ENCODE results near the gene ATP4B.
"Not testable (repeated sequence)": the region's sequence is repeated elsewhere in the genome, so short reads cannot be mapped to it uniquely, and the experiment has no call there.

Gene ATP4B

DNA sequence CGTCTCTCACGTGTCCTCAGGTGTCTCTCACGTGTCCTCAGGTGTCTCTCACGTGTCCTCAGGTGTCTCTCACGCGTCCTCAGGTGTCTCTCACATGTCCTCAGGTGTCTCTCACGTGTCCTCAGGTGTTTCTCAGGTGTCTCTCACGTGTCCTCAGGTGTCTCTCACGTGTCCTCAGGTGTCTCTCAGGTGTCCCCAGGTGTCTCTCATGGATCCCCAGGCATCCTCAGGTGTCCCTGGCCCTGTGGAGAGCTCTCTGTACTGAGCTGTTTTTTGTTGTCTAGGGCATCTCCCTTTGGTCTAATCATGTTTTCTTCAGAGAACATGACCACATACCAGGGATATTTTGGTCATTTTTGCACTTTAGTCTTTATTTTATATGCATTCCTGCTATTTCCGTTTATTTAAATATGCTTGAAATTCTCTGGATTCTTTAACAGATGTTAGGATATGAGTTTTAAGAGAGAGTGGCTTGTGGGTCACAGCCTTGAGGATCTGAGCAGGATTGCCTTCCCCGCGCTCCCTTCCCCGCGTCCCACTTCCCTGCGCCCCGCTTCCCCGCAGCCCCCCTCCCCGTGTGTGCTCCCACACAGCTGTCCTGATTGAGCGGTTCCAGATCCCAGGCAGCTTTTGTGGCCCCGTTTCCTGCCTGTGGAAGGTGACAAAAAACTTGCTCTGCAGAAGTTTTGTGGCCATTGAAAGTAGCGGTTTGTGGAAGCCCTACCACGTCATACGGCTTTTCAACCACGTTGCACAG lies 31.9 kb downstream of the ATP4B start:
- no peak for DNase-seq (ENCODE audit: low read depth)

DNA sequence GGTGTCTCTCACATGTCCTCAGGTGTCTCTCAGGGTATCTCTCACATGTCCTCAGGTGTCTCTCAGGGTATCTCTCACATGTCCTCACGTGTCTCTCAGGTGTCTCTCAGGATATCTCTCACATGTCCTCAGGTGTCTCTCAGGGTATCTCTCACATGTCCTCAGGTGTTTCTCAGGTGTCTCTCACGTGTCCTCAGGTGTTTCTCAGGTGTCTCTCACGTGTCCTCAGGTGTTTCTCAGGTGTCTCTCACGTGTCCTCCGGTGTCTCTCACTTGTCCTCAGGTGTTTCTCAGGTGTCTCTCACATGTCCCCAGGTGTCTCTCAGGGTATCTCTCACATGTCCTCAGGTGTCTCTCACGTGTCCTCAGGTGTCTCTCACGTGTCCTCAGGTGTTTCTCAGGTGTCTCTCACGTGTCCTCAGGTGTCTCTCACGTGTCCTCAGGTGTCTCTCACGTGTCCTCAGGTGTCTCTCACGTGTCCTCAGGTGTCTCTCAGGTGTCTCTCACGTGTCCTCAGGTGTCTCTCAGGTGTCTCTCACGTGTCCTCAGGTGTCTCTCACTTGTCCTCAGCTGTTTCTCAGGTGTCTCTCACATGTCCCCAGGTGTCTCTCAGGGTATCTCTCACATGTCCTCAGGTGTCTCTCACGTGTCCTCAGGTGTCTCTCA lies 33.2 kb downstream of the ATP4B start:
- DNase-seq (ENCODE audit: low read depth) = not testable (repeated sequence)

DNA sequence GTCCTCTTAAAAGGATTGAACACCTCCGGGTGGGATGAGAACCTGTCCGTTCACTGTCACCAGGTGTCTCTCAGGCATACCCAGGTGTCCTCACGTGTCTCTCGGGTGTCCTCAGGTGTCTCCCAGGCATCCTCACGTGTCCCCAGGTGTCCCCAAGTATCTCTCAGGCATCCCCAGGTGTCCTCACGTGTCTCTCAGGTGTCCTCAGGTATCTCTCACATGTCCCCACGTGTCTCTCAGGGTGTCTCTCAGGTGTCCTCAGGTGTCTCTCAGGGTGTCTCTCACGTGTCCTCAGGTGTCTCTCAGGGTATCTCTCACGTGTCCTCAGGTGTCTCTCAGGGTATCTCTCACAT lies 33.8 kb downstream of the ATP4B start:
- DNase-seq (ENCODE audit: low read depth) = no peak

DNA sequence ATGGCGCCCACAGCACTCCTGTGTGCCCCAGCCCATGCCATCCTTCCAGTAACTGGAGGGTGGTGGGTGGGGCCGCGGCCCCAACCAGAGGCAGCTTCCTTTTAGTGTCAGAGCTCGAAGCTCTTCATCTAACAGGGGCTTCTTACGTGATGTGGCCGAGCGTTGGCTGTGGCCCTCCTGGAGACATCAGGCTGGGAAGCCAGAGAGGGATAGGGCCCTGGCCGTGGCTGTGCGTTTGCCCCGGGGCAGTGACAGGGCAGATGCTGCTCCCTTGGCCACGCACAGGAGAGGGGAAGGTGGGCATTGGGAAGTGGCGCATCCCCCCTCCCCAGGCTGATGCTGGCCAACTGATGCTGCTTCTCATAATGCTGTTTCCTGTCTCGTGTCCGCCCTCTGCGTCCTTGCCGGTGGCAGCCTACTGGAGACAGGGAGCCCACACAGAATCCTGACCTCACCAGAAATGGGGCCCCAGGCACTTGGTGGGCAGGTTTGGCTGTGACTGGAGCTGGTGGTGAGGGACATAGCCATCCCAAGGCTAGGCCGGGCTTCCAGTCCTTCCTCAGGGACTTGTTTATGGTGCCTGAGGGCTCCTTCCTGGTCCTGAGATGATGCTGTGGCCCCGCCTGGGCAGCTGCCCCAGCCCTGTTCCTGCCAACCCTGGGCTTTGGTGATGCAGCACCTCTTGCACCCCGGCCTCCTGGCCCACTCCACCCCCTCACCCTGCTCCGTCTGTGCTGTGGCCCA lies 34.3 kb downstream of the ATP4B start:
- no peak for DNase-seq (ENCODE audit: low read depth)

DNA sequence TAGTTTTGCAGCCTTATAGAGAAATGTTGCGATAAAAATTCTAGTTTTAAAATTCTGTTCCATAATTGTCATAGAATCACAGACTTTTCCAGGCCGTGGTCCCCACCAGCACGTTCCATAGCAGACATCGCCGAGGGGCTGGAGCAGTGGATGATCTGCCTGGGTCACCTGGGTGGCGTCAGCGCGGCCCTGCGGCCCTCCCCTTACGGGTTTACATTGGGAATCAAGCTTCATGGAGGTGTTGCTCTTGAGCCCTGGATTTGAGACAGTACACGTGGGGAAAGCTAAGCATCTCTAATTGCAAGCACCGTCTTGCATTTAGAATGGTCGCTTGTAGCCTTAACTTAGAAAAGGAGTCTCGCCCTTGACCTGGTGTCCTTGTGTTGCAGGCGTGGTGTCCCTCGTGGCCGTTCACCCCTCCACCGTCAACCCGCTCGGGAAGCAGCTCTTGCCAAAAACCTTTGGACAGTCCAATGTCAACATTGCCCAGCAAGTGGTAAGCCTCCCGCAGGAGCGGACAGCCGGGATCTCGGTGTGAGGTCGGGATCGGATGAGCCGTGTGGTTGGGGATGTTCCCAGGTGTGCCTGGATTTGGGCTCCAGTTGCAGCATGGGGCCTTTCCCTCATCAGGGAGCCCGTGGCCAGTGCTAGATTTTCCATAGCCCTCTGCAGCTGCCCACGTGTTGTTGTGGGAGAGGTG lies 35.1 kb downstream of the ATP4B start:
- DNase-seq (ENCODE audit: low read depth) = no peak

DNA sequence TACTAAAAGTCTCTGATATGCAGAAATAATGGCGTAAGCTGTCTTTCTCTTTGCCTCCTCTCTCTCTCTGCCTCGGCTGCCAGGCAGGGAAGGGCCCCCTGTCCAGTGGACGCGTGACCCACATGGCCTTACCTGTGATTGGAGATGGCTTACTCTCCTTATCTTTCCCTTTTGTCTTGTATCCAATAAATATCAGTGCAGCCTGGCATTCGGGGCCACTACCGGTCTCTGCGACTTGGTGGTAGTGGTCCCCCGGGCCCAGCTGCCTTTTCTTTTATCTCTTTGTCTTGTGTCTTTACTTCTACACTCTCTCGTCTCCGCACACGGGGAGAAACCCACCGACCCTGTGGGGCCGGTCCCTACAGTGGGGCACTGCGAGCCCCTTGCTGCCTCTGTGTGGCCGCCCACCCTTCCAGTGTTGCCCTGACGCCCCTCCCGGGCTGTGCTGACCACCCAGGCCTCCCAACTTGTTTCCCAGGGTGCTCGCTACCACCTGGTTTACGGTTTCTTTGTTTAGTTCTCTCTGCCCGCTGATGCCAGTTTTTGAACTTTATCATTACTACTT lies 35.9 kb downstream of the ATP4B start:
- DNase-seq (ENCODE audit: low read depth) = not testable (repeated sequence)

DNA sequence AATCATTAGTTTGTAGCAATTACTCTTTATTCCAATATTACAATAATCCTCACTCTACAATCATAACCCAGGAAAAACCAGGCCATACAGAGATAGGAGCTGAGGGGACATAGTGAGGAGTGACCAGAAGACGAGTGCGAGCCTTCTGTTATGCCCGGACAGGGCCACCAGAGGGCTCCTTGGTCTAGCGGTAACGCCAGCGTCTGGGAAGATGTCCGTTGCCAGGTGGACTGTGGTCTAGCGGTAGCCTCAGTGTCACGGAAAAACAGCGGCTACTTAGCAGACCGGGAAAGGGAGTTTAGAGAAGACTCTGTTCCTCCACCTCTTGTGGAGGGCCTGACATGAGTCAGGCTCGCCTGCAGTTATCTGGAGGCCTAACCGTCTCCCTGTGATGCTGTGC lies 36.5 kb downstream of the ATP4B start:
- DNase-seq (ENCODE audit: low read depth) = not testable (repeated sequence)

DNA sequence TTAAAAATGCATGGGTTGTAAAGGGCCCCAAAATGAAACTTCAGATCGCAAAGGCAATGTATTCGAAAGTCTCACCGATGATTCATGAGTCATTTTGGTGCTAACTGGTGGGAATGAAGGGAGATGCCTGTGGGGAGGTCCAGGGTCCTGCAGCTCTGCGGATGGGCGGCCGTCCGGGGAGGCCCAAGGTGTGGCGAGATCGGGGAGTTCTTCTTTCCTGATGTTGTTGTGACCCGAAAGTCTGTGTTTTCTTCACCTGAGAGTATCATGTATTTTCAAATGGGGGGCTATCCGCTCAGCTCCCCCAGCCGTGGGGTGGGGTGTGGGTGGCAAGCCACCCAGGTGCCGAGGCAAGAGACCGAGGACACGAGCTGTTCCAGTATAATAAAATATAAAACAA lies 37.0 kb downstream of the ATP4B start:
- DNase-seq (ENCODE audit: low read depth) = no peak

DNA sequence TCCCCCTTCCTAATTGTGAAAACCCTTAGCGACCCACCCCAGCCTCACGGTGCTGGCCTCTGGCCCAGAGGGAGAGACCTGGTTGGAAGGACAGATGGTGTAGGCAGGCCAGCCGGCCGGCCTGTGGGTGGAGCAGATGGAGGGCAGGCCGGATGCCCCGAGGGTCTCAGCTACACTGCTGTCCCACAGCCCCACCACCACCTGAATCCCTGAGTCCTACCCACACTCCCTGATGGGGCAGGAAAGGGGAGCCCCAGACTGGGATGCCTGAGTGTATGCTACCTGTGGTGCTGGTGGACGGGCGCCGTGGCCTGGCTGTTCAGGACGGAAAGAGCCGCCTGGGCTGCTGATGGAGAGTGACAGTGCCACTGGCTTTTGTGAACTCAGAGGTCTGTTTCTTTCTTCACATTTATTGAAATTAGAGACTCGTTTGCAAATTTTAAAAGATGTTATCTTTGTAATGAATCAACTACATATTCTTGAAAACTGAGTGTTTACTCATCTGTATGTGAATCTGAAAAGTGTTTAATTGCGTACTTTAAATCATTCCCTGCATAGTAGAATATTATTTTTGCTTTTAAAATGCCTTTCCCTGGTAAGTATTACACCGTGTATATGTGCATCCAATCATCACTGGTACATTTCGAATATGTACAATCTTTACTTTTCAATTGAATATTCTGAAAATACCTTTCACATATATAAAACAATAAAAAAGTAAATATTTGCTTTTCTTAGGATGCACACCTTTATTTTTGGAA lies 37.8 kb downstream of the ATP4B start:
- no peak for DNase-seq (ENCODE audit: low read depth)

DNA sequence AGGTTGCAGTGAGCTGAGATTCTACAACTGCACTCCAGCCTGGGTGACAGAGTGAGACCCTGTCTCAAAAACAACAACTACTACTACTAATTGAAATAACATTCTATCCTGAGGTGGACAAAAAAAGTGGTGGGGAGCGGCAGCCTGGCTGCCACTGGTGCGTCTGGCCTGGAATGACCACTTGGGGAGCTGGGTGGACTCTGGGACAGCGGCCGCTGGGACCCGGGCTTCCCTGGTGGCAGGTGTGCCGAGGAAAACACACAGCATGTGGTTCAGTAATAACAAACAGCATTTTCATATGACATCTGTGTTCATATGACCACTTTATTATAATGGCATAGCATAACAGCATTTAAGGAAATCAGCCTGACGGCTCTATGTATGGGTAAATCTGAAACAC lies 39.5 kb downstream of the ATP4B start:
- DNase-seq (ENCODE audit: low read depth) = no peak

DNA sequence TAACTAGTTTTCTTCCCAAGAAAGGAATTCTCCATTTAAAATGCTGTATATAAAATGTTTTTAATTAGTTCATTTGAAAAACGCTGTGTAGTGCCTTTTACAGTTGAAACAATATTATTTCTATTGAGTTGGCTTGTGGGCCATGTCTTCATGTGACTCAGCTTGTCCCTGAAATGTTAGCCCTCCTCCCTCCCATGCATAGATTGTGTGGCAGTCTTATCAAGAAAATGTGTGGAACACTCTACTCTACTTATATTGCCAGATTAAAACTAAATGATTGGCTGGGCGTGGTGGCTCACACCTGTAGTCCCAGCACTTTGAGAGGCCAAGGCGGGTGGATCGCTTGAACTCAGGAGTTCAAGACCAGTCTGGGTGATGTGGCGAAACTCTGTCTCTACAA lies 40.0 kb downstream of the ATP4B start:
- no peak for DNase-seq (ENCODE audit: low read depth)

DNA sequence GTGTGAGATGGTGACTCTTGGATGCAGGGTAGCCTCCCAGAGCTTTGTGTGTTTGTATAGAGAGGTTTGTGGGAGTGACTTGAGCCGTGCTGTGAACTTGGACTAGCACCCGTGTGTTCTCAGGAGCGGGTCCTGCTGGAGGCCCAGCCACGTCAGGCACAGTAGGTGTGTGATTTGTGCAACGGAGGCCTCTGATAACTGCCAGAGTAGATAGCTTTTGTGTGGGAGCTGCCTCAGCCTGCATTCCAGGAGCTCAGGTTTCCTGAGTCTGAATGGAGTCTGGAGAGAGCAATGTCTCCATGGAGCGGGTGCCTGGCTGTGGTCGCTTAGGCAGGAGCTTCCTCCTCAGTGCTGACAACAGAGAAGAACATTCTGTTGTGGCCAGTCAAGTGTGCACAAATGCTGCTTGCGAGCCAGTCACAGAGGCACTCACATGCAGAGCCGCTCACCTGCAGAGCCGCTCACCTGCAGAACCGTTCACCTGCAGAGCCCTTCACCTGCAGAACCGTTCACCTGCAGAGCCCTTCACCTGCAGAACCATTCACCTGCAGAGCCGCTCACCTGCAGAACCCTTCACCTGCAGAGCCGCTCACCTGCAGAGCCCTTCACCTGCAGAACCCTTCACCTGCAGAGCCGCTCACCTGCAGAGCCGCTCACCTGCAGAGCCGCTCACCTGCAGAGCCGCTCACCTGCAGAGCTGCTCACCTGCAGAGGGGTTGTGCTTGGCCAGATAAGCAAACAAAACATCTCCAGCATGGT lies 40.8 kb downstream of the ATP4B start:
- DNase-seq (ENCODE audit: low read depth) = no peak

DNA sequence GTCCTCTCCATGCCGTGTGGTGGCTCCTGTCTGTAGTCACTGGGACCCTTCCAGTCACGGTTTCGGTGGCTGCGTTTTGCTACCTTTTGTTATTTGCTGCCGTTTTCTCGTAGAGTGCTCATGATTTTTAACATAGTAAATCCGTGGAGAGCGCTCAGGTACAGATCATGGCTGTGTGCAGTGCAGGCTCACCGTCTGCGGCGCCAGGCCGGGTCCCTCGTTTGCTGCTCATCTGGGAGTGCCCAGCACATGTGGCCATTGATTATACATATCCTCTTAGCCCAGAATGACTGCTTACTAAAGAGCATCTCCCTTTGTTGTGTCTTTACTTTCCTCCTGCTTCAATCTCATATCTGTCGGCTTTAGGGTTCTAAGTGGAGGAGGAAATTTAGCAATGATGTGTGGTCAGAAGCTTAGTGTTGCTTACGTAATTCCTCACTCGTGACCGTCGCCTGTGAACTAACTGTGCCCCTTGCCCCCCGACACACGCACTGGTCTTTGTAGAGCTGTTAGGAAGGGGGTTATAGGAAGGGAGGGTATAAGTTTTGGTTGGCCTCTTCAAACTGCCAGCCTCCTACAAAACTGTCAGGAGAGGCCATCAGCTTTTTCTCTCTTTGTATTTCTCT lies 41.6 kb downstream of the ATP4B start:
- no peak for DNase-seq (ENCODE audit: low read depth)

DNA sequence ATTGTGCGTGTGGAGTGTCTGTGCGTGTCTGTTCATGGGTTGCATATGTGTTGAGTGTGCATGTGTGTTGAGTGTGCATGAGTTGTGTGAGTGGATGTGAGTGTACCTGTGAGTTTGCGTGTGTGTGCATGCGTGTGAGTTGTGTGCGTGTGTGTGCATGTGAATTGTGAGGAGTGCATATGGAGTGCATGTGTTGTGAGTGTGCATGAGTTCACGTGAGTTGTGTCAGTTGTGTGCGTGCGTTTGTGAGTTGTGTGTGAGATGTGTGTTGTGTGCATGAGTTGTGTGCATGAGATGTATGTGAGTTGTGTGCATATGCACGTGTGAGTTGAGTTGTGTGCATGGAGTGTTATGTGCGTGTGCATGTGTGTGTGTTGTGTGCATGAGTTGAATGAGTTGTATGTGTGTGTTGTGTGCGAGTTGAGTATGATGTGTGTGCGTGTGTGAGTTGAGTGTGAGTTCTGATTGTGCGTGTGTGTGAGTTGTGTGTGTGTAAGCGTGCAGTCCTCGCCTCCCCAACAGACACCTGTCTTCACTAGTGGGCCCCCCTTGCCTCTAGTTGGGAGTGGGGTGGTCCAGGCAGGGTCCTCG lies 44.1 kb downstream of the ATP4B start:
- no peak for DNase-seq (ENCODE audit: low read depth)

DNA sequence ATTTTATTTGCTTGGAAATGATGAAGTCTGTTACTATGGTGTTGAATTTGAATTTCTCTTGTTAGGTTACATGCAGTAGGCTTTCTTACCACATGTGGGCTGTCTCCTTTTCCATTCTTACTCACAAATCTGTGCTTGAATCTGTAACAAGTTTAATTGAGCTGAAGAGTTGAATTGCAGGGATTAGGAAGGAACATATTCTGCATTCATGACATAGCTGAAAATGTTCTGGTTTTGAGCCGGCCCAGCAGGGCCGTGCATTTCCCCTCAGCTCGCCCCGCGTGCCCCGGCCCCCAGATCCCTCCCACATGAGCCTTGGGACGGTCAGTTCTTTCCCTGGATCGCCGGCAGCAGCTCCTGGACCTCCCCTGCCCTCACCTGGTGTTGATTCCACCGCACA lies 45.4 kb downstream of the ATP4B start:
- no peak for DNase-seq (ENCODE audit: low read depth)

DNA sequence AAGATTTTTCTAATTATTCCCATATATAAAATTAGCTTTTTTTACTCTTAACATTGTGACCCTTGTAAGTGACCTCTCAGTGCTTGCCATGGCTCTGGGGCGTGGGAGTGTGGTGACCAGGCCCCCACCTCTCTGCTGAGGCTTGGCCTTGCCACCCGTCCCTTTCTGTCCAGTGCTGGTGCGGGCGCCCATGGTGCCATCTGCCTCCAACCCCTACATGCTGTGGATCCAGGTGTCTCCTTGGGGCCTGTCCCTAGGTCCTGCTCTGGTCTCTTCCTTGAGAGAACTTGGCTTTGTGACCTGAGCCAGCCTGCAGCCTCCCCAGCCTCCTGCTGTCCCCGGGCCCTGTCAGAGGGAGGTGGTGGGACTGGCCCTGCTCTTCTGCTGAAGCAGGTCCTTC lies 46.0 kb downstream of the ATP4B start:
- no peak for DNase-seq (ENCODE audit: low read depth)

DNA sequence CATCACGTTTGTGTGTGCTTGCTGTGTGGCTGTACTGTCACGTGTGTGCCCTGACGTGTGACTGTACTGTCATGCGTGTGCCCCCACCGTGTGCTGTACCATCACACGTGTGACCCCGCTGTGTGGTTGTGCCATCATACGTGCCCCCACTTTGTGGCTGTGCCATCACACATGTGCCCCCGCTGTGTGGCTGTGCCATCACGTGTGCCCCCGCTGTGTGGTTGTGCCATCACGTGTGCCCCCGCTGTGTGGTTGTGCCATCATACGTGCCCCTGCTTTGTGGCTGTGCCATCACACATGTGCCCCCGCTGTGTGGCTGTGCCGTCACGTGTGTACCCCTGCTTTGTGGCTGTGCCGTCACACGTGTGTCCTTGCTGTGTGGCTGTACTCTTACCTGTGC lies 47.7 kb downstream of the ATP4B start:
- DNase-seq (ENCODE audit: low read depth) = no peak

DNA sequence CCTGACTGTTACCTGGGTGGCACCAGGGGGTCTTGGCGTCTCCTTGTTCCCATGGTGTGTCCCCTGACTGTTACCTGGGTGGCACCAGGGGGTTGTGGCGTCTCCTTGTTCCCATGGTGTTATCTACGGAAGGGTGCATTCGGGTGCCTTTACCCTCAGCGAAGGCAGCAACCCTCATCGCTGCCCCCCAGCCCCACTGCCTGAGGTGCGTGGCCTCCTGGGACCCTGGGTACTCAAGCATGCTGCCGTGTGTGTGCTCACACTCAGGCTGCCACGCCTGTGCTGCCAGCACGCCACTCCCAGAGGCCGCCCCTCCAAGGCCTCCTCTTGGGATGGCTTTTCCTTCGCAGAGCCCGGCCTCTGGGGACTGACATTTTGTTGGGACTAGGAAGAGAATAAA lies 48.4 kb downstream of the ATP4B start:
- DNase-seq (ENCODE audit: low read depth) = no peak

DNA sequence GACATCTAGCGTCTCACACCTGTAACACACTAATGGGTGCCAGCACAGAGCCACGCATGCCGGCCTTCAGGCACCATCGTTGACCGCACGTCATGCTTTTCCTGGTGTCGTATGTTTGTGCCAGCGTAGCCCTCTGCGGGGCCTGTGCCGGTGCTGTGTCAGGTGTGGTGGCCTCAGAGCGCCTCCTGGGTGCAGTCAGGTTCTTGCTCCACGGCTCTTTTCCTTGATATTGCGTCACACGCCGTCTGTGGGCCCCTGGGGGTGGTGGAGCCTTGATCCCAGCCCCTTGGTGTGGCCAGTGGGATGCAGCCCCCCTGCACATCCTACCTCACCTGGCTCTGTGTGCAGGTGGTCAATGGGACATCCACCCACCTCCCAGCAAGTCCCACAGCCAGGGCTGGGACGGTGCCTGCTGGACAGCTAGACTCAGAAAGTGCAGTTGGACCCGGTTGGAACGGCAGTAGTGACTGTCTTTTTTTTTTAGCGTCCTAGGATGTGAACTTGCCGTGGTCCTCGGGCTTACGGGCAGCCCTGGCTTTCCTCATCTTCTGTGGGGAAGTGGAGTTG lies 48.9 kb downstream of the ATP4B start:
- no peak for DNase-seq (ENCODE audit: low read depth)
